ENCODE measurements around the gene COPA. TPM values are rescaled to one million over a fixed set of nuclear protein-coding genes. Genes with fewer than 3 reads are reported as not detected.

The COPA gene
- polyA plus RNA-seq, 3 donors = 162 to 174 (median 166) TPM

- no peak for DNase-seq (ENCODE audit: low read depth in 3 of 3, low spot score in 2 of 3)
These were observed 21.1 kb upstream of the COPA start for GRCh38 chr1:160363951-160364735.

- no peak for DNase-seq (ENCODE audit: low read depth in 3 of 3, low spot score in 2 of 3)
These were observed 20.0 kb upstream of the COPA start for GRCh38 chr1:160363010-160363409.

- DNase-seq (ENCODE audit: low read depth in 3 of 3, low spot score in 2 of 3) = no peak
These were observed 19.3 kb upstream of the COPA start for GRCh38 chr1:160362168-160362957.

GRCh38 chr1:160361814-160362167 is 18.7 kb upstream of the COPA start:
- no peak for DNase-seq (ENCODE audit: low read depth in 3 of 3, low spot score in 2 of 3)

- no peak for DNase-seq (ENCODE audit: low read depth in 3 of 3, low spot score in 2 of 3)
These were observed 18.1 kb upstream of the COPA start for GRCh38 chr1:160361199-160361598.

GRCh38 chr1:160360227-160360695 is 17.2 kb upstream of the COPA start:
- no peak for DNase-seq (ENCODE audit: low read depth in 3 of 3, low spot score in 2 of 3)

- DNase-seq (ENCODE audit: low read depth in 3 of 3, low spot score in 2 of 3) = no peak
These were observed 16.6 kb upstream of the COPA start for GRCh38 chr1:160359559-160360226.

GRCh38 chr1:160358073-160358472 is 15.0 kb upstream of the COPA start:
- DNase-seq (ENCODE audit: low read depth in 3 of 3, low spot score in 2 of 3) = no peak

- no peak for DNase-seq (ENCODE audit: low read depth in 3 of 3, low spot score in 2 of 3)
These were observed 14.4 kb upstream of the COPA start for GRCh38 chr1:160357286-160358002.

- no peak for DNase-seq (ENCODE audit: low read depth in 3 of 3, low spot score in 2 of 3)
These were observed 11.4 kb upstream of the COPA start for GRCh38 chr1:160354388-160354985.

- no peak for DNase-seq (ENCODE audit: low read depth in 3 of 3, low spot score in 2 of 3)
These were observed 10.2 kb upstream of the COPA start for GRCh38 chr1:160353223-160353622.

- DNase-seq (ENCODE audit: low read depth in 3 of 3, low spot score in 2 of 3) = no peak
These were observed 9.5 kb upstream of the COPA start for GRCh38 chr1:160352555-160352954.

GRCh38 chr1:160351629-160352028 is 8.6 kb upstream of the COPA start:
- no peak for DNase-seq (ENCODE audit: low read depth in 3 of 3, low spot score in 2 of 3)

GRCh38 chr1:160346958-160347357 is 3.9 kb upstream of the COPA start:
- no peak for DNase-seq (ENCODE audit: low read depth in 3 of 3, low spot score in 2 of 3)

GRCh38 chr1:160346463-160346862 is 3.4 kb upstream of the COPA start:
- DNase-seq (ENCODE audit: low read depth in 3 of 3, low spot score in 2 of 3) = no peak

GRCh38 chr1:160344936-160345335 is 1.9 kb upstream of the COPA start:
- DNase-seq (ENCODE audit: low read depth in 3 of 3, low spot score in 2 of 3) = no peak

- no peak for DNase-seq (ENCODE audit: low read depth in 3 of 3, low spot score in 2 of 3)
These were observed 1.2 kb upstream of the COPA start for GRCh38 chr1:160344241-160344640.

- DNase-seq (ENCODE audit: low read depth in 3 of 3, low spot score in 2 of 3) = peak in 2 of 3 donors; percentile 18 to 36
These were observed 524 bp downstream of the COPA start for GRCh38 chr1:160342526-160342925.

- no peak for DNase-seq (ENCODE audit: low read depth in 3 of 3, low spot score in 2 of 3)
These were observed 2.2 kb downstream of the COPA start for GRCh38 chr1:160340866-160341265.

GRCh38 chr1:160340146-160340545 is 2.9 kb downstream of the COPA start:
- DNase-seq (ENCODE audit: low read depth in 3 of 3, low spot score in 2 of 3) = no peak

Data from right renal cortex interstitium (tissue), 3 donors.